ENCODE data around the gene C20orf202.

DNA sequence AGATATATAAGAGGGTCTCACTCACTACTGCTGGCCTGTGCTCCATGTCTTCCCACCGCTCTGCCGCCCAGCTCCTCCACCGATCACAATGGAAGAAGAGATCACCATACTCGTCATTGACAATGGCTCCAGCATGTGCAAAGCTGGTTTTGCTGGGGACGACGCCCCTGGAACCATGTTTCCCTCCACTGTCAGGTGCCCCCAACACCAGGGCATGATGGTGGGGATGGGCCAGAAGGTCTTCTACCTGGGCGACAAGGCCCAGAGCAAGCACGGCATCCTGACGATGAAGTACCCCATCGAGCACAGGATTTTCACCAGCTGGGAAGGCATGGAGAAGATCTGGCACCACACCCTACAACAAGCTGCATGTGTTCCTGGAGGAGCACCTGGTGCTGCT lies 42.8 kb upstream of the C20orf202 start:
- TF ChIP-seq, protein P1, sequence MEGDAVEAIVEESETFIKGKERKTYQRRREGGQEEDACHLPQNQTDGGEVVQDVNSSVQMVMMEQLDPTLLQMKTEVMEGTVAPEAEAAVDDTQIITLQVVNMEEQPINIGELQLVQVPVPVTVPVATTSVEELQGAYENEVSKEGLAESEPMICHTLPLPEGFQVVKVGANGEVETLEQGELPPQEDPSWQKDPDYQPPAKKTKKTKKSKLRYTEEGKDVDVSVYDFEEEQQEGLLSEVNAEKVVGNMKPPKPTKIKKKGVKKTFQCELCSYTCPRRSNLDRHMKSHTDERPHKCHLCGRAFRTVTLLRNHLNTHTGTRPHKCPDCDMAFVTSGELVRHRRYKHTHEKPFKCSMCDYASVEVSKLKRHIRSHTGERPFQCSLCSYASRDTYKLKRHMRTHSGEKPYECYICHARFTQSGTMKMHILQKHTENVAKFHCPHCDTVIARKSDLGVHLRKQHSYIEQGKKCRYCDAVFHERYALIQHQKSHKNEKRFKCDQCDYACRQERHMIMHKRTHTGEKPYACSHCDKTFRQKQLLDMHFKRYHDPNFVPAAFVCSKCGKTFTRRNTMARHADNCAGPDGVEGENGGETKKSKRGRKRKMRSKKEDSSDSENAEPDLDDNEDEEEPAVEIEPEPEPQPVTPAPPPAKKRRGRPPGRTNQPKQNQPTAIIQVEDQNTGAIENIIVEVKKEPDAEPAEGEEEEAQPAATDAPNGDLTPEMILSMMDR (tag by site-specific recombination; IDR thresholded peaks at IDR 0.05) = no peak
- TF ChIP-seq FEZF1 (tag by site-specific recombination; IDR thresholded peaks at IDR 0.05) (no peak), OVOL3 (tag by site-specific recombination; IDR thresholded peaks at IDR 0.05) (no peak), ZNF610 (tag by site-specific recombination; IDR thresholded peaks at IDR 0.05; ENCODE audit: borderline replicate concordance) (no peak), KLF10 (tag by site-specific recombination; IDR thresholded peaks at IDR 0.05) (no peak)
- TF ChIP-seq, protein P2, sequence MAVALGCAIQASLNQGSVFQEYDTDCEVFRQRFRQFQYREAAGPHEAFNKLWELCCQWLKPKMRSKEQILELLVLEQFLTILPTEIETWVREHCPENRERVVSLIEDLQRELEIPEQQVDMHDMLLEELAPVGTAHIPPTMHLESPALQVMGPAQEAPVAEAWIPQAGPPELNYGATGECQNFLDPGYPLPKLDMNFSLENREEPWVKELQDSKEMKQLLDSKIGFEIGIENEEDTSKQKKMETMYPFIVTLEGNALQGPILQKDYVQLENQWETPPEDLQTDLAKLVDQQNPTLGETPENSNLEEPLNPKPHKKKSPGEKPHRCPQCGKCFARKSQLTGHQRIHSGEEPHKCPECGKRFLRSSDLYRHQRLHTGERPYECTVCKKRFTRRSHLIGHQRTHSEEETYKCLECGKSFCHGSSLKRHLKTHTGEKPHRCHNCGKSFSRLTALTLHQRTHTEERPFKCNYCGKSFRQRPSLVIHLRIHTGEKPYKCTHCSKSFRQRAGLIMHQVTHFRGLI (tag by site-specific recombination; IDR thresholded peaks at IDR 0.05) = no peak

Data from HEK293 (cell line).